22Rv1 (cell line): ENCODE results near the gene HPS1.

Source experiments
- H3K27ac ChIP-seq: fragments of 450-650 bp; 2 replicates; pipeline ENCODE4 v1.5.1; 2017
- ZFX ChIP-seq: fragments of 450-650 bp; IDR thresholded peaks from 2 replicates; pipeline ENCODE4 v1.6.1; 2017; ENCODE audit warnings: antibody characterized with exemption, borderline replicate concordance
- TF ChIP-seq, protein P1 (sequence below): fragments of 450-650 bp; IDR thresholded peaks from 2 replicates; pipeline ENCODE4 v1.5.1; 2017; ENCODE audit warnings: mild to moderate bottlenecking

HPS1 gene

DNA sequence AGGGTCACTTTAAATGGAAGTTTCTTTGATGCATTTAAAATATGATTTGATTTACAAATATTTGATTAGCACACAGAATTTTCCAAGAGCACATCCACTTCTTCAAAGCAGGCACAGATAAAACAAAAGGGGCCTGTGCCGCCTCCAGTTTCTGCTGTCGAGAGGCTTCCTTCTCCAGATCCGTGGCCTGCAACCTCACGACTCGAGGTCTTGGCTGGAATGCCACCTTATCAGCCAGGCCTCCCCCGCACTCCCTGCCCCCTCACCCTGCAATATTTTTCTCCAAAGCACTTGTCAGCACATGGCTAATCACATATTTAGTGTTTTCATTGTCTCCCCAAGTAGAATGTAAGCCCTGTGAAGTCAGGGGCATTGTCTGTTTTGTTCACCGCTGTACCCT is 44.3 kb downstream of the HPS1 start:
- H3K27ac ChIP-seq = no peak overlapping the region
- TF ChIP-seq, protein P1, sequence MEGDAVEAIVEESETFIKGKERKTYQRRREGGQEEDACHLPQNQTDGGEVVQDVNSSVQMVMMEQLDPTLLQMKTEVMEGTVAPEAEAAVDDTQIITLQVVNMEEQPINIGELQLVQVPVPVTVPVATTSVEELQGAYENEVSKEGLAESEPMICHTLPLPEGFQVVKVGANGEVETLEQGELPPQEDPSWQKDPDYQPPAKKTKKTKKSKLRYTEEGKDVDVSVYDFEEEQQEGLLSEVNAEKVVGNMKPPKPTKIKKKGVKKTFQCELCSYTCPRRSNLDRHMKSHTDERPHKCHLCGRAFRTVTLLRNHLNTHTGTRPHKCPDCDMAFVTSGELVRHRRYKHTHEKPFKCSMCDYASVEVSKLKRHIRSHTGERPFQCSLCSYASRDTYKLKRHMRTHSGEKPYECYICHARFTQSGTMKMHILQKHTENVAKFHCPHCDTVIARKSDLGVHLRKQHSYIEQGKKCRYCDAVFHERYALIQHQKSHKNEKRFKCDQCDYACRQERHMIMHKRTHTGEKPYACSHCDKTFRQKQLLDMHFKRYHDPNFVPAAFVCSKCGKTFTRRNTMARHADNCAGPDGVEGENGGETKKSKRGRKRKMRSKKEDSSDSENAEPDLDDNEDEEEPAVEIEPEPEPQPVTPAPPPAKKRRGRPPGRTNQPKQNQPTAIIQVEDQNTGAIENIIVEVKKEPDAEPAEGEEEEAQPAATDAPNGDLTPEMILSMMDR = no peak
- no peak for TF ChIP-seq ZFX

DNA sequence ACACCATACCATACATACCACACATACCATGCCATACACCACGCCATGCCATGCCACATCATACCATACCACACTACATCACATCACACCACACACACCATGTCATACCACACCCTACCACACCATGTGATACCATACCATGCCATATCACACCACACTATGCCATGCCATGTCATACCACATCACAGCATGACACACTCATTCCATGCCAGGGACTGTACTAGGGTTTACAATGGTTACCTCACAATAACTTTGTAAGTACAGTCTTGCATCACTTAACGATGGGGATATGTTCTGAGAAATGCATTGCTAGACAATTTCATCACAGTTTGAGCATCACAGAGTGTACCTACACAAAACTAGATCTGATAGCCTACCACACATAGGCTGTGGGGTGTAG is 46.3 kb downstream of the HPS1 start:
- no peak overlapping the region for H3K27ac ChIP-seq
- TF ChIP-seq ZFX = no peak
- TF ChIP-seq, protein P1 = no peak

DNA sequence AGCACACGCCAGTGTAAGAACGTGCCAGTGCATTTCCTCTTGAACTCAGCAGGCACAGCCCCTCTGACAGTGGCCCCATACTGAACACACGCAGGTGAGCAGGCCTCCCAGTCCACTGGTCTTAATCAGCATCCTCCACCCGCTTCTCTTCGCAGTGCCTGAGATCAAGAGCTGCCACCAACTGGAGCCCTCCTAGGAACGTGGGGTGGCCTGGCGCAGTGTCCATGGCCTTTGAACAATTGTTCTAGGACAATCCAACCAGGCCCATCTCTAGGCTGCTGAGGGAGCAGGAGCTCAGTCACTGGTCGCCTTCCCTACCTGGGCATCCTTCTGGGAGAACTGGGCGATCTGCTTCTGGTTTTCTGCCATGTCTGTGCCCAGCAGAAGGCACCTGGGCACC is 47.0 kb downstream of the HPS1 start:
- H3K27ac ChIP-seq = no peak overlapping the region
- no peak for TF ChIP-seq ZFX
- TF ChIP-seq, protein P1 = no peak

DNA sequence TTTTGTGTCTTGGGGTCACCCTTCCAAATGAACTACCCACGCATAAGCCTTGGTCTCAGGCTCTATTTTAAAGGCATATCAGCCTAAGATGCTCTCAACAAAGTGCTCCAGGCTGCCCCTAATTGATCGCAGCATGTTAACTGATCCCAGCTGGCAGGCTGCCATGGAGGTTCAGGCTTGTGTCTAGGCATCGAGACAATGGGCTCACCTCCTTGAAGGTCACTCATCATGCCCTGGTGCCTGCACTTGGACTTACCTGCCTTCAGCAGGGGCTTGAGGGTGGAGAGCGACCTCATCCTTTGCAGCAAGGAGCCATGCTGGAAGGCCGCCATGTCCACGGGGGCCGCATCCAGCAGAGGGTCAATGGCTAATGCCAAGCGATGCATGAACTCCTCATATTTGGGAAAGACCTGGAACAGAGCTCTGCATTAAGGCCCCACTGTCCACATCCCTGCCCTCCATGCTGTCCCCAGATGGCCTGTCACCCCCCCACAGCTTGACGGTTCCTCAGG is 49.6 kb downstream of the HPS1 start:
- TF ChIP-seq ZFX = no peak
- TF ChIP-seq, protein P1 = no peak
- no peak overlapping the region for H3K27ac ChIP-seq

DNA sequence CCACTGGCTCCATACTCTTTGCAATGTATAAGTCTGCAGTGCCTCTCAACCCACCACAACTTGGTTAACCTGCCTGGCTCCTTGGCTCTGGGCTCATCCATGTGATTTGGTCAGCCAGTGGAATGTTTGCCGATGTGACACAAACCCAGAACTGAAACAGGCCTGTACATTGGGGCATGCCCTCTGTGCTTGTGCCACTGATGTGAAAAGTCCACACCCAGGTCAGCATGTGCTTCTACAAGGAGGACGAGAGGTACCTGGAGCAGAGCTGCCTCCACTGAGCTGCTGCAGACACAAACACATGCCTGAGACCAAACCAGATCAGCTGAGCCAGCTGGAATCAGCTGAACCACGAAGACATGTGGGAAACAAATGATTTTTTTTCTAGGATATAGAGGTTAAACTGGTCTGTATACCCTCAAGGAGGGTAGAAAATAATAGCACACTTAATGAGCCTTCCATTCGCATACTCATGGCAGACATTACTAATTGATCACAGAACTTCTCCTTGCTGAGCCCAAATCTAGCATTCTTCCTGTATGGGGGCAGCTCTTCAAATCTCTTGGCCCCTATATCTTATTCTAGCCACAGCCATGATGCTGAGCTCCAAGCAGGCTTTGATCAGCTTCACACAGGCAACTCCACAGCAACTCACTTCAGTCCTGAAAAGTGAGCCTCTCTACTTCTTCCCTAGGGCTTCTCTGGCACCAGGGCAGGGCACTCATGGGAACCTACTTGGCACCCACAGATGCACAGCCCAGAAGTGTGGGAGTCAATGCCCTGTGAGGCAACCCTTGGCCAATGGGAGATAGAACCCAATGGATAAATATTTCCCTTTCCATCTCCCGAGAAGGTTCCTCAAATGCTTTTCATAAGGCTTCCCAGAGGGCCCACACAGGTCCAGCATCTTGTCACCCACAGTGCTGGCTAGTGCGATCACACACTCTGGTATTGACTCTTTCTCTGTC is 50.4 kb downstream of the HPS1 start:
- TF ChIP-seq, protein P1 = no peak
- no peak for TF ChIP-seq ZFX
- H3K27ac ChIP-seq = no peak overlapping the region

DNA sequence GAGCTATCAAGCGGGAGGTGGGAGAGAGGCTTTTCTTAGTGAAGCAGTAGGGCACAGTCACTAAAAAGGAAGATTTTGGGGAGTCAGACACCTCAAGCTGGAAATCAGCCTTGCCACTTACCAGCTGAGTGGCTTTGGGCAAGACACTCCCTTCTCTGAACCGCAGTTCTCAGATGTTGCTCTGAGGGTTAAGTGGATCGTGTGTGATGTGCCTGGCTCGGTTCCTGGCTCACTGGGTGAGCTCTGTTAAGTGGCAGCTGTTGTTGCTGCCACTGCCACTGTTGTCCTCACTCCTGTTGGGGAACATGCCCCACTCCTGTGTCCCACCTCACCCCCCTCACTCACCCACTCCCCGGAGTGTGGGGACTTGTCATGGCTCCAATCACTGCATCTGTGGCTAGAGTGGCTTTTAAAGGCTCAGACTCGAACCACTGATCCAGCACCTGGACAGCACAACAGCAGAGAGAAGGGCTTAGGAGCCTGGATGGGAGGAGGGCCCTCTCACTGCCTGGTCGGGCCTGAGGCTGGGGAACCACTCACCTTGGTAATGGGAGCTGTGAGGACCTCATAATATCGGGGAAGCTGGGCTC is 51.8 kb downstream of the HPS1 start:
- no peak overlapping the region for H3K27ac ChIP-seq
- TF ChIP-seq, protein P1 = no peak
- TF ChIP-seq ZFX = no peak

DNA sequence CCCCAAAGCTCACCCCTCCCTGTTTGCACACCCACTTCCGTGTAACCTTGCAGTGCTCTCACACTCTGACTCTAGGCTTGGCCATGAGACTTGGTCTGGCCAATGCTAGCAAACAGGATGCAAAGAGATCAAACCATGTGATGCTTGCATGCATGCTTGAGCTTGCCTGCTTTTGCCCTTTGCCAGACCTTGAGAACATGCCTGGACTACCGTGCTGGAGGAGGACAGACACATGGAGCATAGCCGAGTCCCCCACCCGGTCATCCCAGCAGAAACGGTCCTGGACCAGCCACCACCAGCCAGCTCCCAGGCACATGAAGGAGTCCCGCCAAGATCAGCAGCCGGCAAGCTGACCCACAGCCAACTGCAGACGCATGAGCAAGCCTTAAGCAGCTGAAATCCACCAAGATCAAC is 55.1 kb downstream of the HPS1 start:
- no peak overlapping the region for H3K27ac ChIP-seq
- TF ChIP-seq, protein P1 = no peak
- TF ChIP-seq ZFX = no peak
